Epithelial cell of alveolus of lung (primary cell): ENCODE data around the gene COX5A. TPM values are rescaled to one million over a fixed set of nuclear protein-coding genes. Genes with fewer than 3 reads are reported as not detected.

Experiments used
- total RNA-seq: library from RNA; depleted of rRNA; stranded (reverse); fragments of >200 nt; gene quantifications from 2 replicates; pipeline ENCODE4 v1.2.1, GENCODE V29; 2015

COX5A gene
- 135 and 146 TPM in 2 replicates for total RNA-seq

DNA sequence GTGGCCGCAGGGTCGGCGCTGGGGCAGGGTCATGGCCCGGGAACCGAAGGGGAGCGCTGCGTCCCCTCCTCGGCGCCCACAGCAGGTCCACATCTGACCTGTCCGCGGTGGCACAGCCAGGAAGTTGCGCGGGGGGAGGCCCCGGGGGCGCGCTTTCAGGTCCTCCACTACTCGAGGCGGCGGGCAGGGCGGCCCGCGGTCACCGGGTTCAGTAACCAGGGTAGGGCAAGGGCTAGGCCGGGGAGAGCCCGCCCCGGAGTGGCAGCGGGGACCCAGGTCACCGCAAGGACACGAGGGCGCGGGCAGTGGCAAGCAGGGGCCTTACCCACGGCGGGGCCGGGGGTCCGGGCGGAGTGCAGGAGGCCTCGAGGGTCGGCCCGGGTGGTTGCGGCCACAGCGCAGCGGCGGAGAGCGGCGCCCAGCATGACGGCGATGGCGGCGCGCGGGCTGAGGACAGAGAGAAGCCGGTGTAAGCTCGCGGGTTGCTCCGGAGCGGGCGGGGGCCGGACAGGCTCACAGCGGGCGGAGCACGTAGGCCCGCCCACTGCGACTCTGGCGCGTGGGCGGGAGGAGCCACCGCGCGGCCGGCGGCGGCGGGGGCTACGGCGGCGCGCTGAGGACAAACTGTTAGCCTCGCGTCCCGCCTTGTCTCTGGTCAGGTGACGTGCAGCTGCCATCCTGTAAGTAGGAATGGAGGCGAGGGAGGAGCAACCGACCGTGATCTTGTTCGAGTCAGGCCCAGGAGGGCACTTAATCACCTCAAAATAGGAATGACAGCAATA lies at the start of gene COX5A:
Gene COX5A, minus strand, starts transcription at position 484 of the 782 bp plus-strand sequence. Its CDS starts 59 bp downstream, at position 425.

DNA sequence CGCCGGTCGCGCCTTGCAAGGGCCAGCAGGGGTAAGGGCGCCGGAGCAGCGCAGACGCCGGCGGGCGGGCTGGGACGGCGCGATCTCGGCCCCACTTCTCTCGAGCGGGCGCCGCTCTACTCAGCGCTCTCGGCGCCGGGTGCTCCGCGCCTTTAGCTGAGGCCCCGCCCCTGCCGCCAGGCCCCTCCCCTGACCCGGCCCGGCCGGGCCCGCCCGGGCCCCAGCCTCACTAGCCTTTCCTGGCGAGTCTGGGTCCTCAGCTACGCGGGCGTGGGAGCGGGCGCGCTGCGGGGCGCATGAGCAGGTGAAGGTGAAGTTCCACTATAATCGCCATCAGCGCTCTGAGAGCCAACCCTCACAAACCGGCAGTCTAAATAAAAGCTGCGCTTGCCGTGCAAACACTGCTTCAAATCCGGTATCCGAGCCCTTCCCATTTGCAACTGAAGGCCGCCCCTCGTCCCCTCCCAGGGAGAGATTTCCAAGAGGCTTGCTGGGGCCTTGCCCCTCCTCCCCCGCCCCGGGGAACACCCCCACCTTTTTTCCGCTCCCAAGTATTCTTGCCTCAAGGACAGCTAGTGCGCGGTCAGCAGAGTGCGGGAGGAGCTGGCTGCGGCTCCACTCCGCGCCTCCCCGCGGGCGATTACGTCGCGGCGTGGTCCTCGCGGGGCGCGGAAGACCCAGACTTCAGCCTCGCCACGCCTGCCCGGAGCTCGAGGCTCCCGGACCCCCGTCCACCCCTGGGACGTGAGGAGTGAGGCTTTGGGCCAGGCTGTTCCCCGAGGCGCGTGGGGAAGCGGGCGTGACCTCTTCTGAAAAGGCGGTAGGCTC lies 19.0 kb upstream of the COX5A start, which contains the start of gene RPP25:
Gene RPP25, minus strand, starts transcription at position 125 of the 828 bp plus-strand sequence. CDS start 189 bp downstream, outside the sequence.

GRCh38 chr15:74906450-74907162 lies 31.3 kb downstream of the COX5A start, which contains the start of gene FAM219B:
TSS of gene FAM219B (minus strand) at chr15:74906851. CDS start at chr15:74906800, 51 bp downstream.

DNA sequence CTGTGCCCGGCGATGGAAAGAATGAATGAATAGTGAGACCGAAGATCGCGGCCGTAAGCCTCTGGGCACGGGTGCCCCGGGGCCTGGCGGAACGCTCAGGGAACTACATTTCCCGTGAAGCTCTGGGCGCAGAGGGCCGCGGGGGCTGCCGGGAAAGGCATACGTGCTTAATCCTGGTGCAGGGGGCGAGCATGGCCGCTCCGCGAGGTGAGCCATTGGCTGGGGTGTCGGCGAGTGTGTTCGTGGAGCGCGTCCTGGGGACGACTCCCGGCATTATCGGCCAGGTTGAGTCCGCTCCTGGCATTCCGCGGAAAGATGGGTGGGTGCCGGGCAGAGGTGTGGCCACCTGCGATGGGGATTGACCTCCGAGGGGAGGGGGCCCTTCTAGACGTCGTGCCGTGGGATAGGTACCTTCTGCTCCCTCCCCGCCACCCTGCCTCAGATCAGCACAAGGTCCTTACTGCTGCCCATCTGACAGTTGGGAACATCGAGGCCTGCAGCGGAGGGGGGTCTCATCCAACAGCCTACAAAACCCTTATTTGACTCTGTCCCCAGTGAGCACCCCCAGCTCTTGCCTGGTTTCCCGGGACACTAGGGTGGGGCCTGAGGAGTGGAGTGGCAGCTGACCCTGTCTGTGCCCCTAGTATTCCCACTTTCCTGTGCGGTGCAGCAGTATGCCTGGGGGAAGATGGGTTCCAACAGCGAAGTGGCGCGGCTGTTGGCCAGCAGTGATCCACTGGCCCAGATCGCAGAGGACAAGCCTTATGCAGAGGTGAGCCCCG lies 47.8 kb downstream of the COX5A start, which contains the start of gene MPI:
Gene MPI, plus strand, starts transcription at position 160 of the 782 bp plus-strand sequence. Its CDS starts 32 bp downstream, at position 192.

GRCh38 chr15:74873036-74873755 lies 64.7 kb downstream of the COX5A start, which contains the start of gene SCAMP2:
TSS of gene SCAMP2 (minus strand) at chr15:74873365. CDS start at chr15:74873255, 110 bp downstream.

Other genes starting within 250 kb of the COX5A start
- gene EDC3, start 242.0 kb downstream of the COX5A start, total RNA-seq: 10.7 and 16.3 TPM in 2 replicates
- gene CYP1A1, start 212.5 kb downstream of the COX5A start, total RNA-seq: 0.13 and 0.48 TPM in 2 replicates
- not detected in 2 replicates for gene CYP1A2, start 189.2 kb downstream of the COX5A start, total RNA-seq
- gene CSK, start 156.0 kb downstream of the COX5A start, total RNA-seq: 25.9 and 28.7 TPM in 2 replicates
- not detected in 2 replicates for gene LMAN1L, start 125.2 kb downstream of the COX5A start, total RNA-seq
- 0.48 TPM in 1 of 2 replicates, not detected in the other for gene CPLX3, start 111.4 kb downstream of the COX5A start, total RNA-seq
- 17.6 and 21.5 TPM in 2 replicates for gene ULK3, start 94.9 kb downstream of the COX5A start, total RNA-seq
- 61.6 and 63.5 TPM in 2 replicates for gene SCAMP2, start 64.7 kb downstream of the COX5A start, total RNA-seq
- gene MPI, start 48.0 kb downstream of the COX5A start, total RNA-seq: 101 and 121 TPM in 2 replicates
- 23.4 and 45.2 TPM in 2 replicates for gene FAM219B, start 31.2 kb downstream of the COX5A start, total RNA-seq
- 18.0 and 18.5 TPM in 2 replicates for gene RPP25, start 18.7 kb upstream of the COX5A start, total RNA-seq
- gene SCAMP5, start 57.5 kb upstream of the COX5A start, total RNA-seq: 1.4 and 5.0 TPM in 2 replicates
- gene PPCDC, start 85.5 kb upstream of the COX5A start, total RNA-seq: 10.1 and 16.8 TPM in 2 replicates